ENCODE results near the gene RAD52.

RAD52 gene

DNA sequence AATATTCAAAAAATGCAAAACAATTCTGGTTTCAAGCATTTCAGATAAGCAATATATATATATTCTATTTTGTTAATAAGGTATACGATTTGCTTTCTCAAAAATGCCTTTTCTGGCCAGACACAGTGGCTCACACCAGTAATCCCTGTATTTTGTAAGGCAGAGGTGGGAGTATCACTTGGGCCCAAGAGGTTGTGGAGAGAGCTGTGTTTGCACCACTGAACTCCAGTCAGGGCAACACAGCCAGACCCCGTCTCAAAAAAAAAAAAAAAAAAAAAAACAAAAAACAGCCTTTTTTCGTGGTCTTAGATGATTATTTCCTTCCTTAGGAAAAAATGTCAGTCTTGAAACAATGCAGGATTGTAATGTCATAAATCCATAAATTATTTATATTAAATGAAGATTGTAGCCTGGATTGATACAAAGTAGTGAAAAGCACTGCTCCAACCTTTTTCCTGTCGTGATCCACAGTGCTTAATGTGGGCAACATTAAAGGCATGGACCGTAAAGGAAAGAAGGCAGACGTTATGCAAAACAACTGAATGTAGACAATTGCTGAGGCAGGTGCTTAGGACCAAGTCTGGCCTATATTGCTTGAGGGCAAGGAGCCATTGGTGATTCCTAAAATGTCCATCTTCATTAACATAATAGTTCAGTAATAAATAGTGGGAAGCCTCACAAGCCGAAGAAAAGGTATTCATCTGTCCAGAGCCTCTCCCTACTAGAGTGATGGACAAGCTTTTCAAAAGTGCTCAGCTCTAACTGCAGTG is 36.8 kb downstream of the RAD52 start:
- no peak for DNase-seq

DNA sequence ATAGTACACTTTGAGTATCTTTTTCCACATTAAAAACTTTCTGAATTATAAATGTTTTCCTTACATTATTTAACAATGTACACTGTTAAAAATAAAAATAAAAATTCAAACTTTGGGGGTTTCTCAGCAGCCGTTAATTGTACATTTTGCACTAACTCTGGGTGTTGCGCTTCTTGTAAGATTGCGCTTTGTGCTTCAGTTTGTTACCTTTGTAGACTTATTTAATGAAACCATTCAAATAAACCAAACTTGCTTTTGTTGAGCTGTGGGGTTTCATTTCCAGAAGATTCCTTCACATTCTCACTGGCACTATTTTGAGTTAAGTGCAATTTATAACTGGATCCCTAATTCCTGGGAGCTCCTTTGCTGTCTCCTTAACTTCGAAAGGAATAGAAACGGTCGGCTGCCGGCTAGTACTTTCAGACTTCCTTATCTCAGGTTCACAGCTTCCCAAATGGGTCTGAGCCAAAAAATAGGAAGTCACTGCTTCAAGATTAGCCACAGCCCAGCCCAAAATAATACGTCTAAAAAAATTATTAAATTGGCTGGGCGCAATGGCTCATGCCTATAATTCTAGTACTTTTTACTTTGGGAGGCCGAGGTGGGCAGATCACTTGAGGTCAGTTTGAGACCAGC is 38.2 kb downstream of the RAD52 start:
- DNase-seq = no peak

DNA sequence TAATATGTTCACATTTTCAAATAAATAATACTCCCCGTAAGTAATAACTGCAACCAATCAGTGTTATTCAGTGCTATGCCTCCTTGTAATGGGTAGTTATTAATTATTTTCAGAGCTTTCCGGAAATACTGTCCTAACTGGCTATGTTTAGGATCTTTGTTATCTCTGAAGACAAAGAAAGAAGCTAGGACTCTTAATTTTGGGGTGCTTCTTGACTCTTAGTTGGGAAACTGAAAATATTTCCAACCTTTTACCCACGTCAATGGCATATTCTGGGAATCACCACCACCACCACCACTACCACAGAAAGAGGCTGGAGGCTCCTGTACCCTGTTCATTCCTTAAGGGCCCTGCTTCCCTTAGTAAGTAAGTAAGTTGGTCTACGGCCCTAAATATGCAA is 39.1 kb downstream of the RAD52 start:
- DNase-seq = no peak

DNA sequence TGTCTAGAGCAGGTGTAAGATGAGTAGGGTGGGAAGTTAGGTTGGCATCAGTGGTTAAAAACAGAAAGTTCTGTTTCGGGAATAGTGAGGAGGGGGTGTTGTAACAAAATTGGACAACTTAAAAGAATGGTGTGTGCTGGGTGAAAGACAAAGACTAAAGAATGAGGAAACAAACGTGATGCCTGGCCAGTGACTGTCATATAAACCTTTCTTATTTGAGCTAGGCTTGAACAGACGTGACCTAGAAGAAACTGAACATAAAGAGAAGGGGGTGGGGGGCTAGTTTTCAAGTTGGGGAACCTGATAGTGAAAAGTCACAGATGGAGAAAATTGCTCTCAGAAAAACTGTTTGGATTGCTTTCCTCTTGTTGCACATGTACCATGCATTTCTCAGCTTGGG is 39.6 kb downstream of the RAD52 start:
- DNase-seq = no peak

DNA sequence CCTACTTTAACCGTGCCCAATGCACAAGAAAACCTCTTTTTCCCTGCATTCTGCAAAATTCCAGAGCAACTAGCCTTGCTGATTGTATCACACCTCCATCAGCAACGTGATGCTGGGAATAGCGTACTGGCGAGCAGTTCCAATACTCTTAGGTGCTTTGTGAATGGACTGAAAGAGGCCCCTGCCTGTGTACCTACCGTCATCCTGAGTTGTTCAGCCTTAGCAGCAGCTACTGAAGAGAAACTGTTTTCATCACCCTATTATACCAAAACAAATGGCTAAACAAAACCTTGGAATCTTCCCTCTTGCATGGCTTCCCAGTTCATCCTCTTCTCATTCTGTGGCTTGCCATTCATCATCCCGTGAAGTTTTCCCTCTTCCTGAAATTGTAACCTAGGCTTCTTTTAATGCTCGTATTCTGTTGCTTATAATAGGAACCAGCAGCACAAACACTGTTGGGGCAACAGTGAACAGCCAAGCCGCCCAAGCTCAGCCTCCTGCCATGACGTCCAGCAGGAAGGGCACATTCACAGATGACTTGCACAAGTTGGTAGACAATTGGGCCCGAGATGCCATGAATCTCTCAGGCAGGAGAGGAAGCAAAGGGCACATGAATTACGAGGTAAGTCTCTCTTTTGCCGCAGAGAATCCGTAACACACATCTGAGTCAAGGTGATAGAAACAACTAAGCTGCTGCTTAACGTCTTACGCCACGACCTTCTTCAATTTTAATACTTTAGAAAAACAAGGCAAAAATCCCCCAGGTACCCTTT is 41.9 kb downstream of the RAD52 start:
- no peak for DNase-seq

DNA sequence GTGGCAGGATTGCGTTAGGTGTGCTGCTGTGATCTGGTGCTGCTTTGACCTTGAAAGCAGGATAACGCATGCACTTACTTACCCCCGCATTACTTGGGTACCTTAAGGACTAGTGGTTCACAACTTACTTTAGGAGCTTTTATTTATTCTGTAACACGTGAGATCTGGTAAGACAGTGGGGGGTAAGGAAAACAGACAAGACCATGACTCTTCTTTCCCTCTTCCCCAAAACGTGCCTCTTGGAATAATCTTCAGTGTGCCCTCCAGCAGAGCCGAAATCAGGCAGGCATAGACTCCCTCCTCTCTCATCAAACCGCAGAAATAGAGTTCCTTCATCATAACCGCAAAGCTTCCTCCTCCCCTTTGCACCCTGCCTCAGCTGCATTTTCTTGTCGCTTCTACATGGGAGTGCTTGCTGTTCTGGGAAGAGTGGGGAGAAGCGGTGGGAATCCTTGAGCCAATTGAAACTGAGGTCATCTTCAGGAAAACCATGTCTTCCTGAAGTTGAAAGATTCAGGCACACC is 43.4 kb downstream of the RAD52 start:
- no peak for DNase-seq

DNA sequence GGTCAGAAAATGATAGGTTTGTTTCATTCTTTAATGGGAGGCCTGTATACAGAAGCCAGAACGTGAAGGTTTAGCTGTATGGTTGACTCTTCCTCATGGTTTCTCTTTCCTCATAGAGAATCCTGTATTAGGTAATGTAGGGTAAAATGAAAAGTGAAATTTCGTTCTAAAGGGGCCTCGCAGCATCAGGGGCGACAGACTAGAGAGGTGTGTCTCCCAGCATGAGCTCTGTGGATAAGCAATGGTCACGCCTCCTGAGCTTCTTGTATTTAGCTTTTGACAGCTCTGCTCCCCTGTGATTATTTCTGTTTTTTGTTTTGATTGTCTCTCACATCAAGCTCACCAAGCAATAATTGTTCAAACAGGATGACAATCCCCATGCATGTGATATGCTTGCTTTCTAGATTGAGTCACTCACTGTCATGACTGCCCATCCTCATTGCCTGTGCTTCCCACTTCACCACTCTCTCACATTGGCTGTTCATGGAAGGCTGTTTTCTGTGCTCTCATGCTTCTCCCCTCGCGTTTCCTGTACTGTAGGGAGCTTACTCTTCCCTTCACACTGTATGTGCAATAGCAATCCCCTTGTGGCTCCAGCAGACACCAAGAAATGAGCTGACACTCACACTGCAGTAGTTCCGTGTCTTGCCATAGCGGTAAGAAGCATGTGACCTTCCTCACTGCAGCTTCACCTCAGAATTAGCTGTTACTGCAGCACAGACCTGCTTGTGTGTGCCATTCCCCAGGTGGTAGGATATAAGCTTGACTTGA is 44.0 kb downstream of the RAD52 start:
- no peak for DNase-seq

DNA sequence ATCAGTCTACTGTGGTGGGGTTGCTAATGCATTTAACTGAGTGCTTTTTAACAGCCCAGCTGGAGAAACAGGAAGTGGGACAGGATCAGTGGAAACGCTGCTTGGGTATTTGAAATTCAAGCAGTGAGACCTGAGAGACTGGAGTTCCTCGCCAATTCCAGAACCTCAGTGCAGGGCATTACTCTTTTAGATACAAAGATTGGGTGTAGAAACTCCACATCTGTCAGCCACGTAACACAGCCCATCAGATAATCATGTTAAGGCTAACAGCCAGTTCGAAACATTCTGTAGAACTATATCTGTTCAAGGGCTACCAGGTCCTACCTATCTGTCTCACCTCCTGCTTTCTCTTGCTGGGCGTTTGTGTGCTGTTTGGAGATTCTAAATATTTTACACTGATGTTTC is 45.5 kb downstream of the RAD52 start:
- DNase-seq = no peak

DNA sequence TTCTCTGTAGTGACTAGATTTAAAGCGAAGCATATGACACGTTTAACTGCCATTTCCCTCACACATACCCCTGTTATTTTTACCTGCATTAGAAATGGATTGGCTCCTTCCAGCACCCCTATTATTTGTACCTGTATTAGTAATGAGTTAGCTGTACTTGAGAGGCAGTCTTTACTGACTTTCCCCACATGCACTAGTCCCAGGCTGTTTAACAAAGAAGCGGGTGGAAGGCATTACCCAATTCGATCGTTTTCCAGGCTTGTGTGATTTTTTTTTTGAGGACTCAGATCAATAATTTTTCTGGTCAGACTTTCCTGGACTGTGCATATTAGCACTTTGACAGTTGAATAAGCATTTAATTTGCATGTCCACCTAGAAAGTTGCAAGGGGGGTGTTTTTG is 46.4 kb downstream of the RAD52 start:
- no peak for DNase-seq

DNA sequence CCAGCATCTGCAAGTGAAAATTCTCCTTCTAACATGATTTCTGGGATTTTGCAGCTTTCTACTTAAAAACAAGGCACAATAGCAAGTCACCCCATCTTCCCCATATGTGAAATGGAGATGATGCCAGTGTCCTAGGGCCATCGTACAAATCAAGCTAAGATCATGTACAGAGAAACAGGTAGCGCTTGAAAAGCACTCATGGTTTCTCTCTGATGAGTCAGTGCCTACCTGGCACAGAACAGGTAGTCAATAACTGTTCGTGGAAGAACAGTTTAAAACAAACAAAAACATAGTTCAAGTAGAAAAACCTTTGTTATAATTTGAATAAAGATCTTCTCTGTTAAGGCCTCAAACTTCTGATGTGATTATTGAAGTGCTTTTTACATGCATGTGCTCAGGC is 46.9 kb downstream of the RAD52 start:
- DNase-seq = no peak

DNA sequence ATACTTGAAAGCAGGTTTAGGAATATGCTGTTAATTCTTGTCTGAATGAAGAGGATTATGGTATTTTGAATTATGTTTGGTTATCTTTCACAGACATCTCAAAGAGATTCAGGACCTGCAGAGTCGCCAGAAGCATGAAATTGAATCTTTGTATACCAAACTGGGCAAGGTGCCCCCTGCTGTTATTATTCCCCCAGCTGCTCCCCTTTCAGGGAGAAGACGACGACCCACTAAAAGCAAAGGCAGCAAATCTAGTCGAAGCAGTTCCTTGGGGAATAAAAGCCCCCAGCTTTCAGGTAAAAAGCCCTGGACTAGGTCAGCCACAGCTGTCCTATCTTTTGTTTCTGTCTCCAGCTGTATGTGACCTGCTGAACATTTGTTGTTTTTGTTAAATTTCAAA is 52.1 kb downstream of the RAD52 start:
- DNase-seq = no peak

DNA sequence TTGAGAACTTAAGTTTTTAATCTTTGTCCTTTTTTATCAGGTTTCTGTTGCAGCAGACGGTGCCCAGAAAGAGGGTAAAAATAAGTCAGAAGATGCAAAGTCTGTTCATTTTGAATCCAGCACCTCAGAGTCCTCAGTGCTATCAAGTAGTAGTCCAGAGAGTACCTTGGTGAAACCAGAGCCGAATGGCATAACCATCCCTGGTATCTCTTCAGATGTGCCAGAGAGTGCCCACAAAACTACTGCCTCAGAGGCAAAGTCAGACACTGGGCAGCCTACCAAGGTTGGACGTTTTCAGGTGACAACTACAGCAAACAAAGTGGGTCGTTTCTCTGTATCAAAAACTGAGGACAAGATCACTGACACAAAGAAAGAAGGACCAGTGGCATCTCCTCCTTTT is 53.5 kb downstream of the RAD52 start:
- no peak for DNase-seq

DNA sequence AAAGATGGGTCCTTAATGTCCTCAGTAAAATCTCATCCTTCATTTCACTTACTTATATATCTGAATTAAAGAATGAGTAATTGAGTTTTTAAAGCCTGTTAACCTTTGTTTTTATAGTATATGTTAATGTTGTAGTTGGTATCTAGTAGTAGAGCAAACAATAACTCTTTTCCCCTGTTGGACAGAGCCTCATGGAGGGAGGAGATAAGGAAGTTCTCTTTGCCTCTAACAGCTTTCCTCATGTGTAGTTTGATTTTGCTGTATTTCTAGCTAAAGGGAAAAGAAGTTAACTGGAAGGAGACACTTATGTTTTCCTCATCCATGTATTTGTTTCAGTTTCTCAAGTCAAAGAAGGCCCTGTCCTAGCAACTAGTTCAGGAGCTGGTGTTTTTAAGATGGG is 55.3 kb downstream of the RAD52 start:
- no peak for DNase-seq

DNA sequence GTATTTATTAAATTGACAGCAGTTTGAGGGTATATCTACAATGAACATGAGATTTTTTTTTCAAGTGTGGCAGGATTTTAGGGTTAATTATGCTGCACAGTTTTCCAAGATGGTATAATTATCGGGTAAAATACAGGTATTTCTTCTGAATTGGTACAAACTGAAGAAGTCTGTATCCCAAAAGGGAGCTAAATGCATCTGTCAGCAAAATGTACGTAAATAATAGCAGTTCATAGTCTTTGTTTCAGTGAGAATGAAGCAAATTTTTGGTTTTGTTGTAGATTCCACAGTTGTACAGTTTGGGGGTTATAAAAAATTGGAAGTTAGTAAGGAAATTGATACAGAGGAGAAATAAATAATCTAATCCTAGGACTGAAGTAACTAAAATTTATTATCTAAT is 63.3 kb downstream of the RAD52 start:
- DNase-seq = no peak

DNA sequence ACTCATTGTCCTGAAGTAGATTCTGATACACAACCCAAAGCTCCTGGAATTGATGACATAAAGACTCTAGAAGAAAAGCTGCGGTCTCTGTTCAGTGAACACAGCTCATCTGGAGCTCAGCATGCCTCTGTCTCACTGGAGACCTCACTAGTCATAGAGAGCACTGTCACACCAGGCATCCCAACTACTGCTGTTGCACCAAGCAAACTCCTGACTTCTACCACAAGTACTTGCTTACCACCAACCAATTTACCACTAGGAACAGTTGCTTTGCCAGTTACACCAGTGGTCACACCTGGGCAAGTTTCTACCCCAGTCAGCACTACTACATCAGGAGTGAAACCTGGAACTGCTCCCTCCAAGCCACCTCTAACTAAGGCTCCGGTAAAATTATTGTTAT is 63.8 kb downstream of the RAD52 start:
- DNase-seq = no peak

DNA sequence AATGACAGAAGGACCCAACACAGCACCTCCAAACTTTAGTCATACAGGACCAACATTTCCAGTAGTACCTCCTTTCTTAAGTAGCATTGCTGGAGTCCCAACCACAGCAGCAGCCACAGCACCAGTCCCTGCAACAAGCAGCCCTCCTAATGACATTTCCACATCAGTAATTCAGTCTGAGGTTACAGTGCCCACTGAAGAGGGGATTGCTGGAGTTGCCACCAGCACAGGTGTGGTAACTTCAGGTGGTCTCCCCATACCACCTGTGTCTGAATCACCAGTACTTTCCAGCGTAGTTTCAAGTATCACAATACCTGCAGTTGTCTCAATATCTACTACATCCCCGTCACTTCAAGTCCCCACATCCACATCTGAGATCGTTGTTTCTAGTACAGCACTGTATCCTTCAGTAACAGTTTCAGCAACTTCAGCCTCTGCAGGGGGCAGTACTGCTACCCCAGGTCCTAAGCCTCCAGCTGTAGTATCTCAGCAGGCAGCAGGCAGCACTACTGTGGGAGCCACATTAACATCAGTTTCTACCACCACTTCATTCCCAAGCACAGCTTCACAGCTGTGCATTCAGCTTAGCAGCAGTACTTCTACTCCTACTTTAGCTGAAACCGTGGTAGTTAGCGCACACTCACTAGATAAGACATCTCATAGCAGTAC is 64.6 kb downstream of the RAD52 start:
- DNase-seq = no peak

DNA sequence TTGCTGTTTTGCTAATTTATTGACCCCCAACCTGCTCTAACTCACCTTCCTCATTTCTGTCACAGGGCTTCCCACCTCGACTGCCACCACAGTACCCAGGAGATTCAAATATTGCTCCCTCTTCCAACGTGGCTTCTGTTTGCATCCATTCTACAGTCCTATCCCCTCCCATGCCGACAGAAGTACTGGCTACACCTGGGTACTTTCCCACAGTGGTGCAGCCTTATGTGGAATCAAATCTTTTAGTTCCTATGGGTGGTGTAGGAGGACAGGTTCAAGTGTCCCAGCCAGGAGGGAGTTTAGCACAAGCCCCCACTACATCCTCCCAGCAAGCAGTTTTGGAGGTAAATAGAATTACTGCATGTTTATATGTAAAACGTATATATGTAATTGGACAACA is 68.8 kb downstream of the RAD52 start:
- no peak for DNase-seq

DNA sequence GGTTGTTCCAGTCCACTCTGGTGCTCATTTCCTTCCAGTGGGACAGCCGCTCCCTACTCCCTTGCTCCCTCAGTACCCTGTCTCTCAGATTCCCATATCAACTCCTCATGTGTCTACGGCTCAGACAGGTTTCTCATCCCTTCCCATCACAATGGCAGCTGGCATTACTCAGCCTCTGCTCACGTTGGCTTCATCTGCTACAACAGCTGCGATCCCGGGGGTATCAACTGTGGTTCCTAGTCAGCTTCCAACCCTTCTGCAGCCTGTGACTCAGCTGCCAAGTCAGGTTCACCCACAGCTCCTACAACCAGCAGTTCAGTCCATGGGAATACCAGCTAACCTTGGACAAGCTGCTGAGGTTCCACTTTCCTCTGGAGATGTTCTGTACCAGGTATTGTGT is 69.9 kb downstream of the RAD52 start:
- DNase-seq = no peak

DNA sequence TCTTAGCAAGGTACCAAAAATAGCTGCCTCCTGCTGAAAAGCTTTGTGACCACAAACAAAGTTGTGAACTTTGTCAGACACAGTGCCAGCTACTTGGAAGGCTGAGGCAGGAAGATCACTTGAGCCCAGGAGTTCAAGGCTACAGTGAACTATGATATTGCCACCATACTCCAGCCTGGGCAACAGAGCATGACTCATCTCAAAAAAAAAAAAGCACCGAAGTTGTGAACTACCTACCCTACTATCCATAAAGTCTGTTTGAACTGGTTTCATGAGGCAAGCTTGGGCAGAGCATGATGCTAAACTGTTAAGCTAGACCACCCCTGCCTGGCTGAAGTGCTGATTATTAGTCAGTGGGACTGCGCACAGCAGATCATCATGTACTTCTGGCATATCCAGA is 75.5 kb downstream of the RAD52 start:
- no peak for DNase-seq

DNA sequence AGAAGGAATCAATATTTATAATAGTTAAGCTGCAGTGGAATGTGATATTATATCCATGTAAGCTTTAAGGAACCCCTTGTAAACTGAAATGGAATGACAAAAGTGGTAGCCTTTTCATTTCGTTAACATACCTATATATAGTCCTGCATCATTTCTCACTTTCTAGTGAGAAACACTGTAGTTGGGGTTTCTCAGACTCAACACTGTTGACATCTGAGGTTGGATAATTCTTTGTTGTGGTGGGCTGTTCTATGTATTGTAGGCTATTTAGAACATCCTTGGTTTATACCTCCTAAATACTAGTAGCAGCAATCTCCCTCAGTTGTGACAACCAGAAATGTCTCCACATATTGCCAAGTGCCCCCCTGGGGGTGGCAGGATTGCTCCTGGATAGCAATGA is 79.1 kb downstream of the RAD52 start:
- no peak for DNase-seq

DNA sequence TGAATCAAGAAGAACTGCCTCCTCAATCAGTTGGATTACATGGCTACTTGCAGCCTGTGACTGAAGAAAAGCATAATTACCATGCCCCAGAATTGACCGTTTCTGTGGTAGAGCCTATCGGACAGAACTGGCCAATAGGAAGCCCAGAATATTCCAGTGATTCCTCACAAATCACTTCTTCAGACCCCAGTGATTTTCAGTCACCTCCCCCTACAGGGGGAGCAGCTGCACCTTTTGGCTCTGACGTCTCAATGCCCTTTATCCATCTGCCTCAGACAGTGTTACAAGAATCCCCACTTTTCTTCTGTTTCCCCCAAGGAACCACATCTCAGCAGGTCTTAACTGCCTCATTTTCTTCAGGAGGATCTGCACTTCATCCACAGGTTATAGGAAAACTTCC is 80.8 kb downstream of the RAD52 start:
- no peak for DNase-seq

DNA sequence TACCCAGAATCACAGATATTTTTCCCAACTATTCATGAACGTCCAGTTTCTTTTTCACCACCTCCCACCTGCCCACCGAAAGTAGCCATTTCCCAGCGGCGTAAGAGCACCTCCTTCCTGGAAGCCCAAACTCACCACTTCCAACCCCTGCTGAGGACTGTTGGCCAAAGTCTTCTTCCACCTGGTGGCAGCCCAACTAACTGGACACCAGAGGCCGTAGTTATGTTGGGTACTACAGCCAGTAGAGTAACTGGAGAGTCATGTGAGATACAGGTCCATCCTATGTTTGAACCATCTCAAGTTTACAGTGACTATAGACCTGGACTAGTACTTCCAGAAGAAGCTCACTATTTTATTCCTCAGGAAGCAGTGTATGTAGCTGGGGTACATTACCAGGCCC is 81.6 kb downstream of the RAD52 start:
- no peak for DNase-seq

DNA sequence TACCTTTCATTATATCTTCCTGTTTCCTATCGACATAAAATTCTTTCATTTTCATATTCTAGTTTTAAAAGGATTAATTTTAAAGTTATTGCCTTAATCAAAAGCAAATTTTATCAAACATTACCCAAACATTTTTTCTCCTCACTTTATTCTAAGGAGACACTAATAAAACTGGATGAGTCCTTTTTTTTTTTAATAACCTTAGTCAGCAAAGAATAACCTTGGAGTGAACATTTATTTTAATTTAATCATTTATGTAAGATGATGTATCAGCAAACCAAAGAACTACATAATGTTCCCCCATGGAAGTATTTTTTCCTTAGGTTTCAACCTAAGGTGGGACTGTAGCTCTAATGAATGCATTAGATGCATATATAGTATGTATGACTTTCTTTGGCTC is 83.9 kb downstream of the RAD52 start:
- DNase-seq = no peak

All from activated T-cell treated with anti-CD3 and anti-CD28 coated beads, Interleukin-2, amount 50 U/mL, for 48 hours (primary cell).